NCI-H2196 (cell line): ENCODE results near the gene CEP250.
"Not testable (repeated sequence)": the region's sequence is repeated elsewhere in the genome, so short reads cannot be mapped to it uniquely, and the experiment has no call there.

Experiments
- DNase-seq: peaks from one replicate; lab custom pipeline; 2025; ENCODE audit not compliant: unreplicated experiment; lab: John Stamatoyannopoulos, UW

The CEP250 gene, protein sequence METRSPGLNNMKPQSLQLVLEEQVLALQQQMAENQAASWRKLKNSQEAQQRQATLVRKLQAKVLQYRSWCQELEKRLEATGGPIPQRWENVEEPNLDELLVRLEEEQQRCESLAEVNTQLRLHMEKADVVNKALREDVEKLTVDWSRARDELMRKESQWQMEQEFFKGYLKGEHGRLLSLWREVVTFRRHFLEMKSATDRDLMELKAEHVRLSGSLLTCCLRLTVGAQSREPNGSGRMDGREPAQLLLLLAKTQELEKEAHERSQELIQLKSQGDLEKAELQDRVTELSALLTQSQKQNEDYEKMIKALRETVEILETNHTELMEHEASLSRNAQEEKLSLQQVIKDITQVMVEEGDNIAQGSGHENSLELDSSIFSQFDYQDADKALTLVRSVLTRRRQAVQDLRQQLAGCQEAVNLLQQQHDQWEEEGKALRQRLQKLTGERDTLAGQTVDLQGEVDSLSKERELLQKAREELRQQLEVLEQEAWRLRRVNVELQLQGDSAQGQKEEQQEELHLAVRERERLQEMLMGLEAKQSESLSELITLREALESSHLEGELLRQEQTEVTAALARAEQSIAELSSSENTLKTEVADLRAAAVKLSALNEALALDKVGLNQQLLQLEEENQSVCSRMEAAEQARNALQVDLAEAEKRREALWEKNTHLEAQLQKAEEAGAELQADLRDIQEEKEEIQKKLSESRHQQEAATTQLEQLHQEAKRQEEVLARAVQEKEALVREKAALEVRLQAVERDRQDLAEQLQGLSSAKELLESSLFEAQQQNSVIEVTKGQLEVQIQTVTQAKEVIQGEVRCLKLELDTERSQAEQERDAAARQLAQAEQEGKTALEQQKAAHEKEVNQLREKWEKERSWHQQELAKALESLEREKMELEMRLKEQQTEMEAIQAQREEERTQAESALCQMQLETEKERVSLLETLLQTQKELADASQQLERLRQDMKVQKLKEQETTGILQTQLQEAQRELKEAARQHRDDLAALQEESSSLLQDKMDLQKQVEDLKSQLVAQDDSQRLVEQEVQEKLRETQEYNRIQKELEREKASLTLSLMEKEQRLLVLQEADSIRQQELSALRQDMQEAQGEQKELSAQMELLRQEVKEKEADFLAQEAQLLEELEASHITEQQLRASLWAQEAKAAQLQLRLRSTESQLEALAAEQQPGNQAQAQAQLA (N-terminal part only)

DNA sequence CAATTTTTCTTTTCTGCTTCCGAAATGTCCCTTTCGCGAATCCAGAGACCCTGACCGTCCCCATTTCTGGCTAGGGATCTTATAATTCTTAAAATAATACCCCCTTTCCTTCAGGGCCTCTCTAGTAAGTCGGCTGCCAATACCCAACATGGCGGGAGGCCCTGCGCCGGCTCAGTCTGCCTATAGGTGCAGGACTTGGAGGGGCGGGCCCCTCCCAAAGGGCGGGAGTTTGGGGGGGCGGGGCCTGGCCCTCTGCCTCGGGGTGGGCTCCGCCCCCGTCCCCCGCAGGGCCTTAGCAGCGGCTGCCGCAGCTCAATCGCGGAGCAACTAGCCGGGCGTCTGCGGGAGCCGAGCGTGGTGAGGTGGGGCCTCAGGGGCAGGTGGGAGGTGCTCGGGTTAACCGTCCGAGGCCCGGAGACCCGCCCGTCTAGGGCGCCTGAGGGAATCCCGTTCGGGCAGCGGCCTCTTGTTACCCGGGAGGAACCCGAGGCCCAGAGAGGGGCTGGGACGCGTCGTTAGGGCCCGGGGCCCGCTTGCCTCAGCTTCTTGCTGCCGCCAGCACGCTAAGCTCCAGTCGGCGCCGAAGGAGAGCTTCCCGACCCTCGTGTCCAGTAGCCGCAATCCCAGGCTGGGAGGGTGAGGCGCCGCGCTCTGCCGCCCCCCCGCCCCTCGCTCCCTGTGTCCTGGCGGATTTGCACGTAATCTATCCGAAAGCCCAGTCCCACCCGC, at the start of gene CEP250:
Gene CEP250, plus strand, starts transcription at position 718 of the 729 bp plus-strand sequence. CDS start 6,770 bp downstream, outside the sequence.
- peak; percentile 99 for DNase-seq

DNA sequence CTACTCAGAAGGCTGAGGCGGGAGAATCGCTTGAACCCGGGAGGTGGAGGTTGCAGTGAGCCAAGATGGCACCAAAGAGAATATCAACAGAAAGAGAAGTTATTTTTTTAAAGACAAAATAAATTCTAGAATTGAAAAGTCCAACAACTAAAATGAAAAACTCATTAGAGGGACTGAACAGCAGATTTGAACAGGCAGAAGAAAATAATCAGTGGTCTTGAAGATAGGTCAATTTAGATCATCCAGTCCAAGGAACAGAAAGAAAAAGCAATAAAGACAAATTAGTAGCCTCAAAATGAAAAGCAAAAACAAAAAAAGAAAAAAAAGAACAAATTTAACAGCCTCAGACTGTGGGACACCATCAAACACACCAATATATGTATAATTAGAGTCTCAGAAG, 49.6 kb upstream of the CEP250 start:
- DNase-seq: no peak

DNA sequence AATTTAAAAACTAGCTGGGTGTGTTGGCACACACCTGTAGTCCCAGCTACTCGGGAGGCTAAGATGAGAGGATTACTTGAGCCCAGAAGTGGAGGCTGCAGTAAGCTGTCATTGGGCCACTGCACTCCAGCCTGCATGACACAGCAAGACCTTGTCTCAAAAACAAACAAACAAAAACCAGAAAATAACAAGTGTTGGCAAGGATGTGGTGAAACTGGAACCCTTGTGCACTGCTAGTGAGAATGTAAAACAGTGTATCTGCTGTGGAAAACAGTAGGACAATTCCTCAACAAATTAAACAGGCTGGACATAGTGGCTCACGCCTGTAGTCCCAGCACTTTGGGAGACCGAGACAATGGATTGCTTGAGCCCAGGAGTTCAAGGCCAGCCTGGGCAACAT, 47.1 kb upstream of the CEP250 start:
- DNase-seq: no peak

DNA sequence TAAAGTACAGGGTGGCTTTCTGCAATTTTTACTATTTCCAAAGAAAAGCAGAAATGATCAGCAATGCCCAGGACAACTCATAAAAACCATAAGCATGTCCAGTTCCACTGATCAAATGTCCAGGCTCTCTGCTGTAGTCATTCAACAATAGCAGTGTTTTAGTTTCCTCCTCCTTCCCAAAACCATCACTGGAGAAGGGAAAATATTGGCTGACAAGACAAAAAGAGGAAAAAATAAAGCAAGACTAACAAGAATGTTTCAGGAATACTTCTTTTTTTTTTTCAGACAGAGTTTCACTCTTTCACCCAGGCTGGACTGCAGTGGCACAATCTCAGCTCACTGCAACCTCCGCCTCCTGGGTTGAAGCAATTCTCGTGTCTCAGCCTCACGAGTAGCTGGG, 45.9 kb upstream of the CEP250 start:
- DNase-seq: no peak

DNA sequence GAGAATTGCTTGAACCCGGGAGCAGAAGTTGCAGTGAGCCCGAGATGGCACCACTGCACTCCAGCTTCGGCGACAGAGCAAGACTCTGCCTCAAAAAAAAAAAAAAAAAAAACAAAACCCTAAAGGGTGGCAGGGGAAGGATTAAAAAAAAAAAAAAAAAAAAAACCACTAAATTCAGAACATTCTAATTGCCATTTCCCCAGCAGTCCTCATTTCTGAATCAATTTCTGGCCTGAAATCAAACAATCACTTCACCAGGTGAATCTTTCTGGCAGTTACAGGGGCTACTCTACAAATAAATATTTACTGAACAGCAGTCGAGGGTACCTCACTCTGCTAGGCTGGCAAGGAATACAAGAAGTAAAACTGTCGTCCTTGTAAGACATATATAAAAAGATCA, 44.8 kb upstream of the CEP250 start:
- DNase-seq: no peak

DNA sequence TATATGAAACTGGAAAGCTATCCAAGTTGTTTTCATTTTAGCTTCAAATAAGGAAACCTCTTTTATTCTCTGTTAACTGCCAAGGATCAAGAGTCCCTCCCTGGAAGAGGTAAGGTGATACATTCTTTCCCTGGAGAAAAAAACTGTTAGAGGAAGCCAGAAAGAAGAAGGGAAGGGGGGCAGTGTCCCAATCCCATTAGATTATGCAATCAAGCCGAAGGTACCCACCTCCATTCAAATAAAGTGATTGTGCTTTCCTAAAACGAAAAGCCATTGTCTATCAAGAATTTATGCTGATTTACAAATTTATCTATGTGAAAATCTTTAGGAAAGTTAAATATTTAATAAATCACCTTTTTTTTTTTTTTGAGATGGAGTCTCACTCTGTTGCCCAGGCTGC, 34.1 kb upstream of the CEP250 start:
- no peak for DNase-seq

DNA sequence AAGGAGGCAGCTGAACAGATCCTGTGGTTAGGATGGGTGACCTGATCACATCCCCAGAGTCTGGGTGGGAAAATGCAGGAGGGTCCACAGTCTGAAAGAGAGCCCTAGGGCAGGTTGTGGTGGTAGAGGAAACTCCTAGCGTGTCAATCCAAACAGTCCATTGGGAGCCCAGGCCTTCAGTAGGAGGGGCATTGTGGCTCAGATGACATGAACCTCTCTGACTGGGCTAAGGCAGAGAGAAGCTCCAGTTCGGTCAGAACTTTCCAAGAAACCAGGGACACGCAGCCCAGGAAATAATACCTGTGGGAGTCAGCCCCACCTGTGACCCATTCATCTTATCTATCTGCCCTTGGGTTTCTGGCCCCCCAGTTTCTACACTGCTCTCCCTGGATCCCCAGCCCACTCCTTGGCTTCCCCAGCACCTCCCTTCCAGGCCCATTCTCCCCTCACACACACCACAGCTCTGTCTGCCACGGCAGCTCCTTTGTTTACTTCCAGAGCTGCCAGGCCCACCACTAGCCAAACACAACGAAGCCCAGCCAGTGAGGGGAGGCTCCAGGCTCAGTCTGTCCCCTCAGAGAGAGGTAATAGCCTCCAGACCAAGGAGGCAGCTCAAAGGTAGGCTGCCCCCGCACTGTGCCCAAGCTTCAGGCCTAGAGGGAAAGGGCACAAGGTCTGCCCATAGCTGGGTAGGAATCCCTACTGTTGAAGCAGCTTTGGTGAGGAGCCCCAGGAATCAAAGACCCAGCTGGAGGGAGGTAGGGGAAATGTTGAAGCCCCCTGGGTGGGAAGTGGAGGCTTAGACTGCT, 23.6 kb upstream of the CEP250 start:
- no peak for DNase-seq

DNA sequence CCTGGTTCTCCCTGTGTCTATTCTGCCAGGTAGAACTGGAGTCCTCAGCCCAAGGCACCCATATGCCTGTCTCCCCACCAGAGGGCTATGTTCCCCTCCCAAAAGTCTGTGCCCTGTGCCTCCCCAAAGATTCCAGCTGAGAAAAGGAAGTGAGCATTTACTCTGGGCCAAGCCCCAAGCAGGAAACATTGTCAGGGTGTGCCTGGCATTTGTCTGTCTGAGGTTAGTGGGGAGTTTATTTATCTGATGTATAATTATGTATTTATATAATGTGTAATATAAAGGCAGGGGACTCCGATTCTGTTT, 23.0 kb upstream of the CEP250 start:
- DNase-seq: no peak

DNA sequence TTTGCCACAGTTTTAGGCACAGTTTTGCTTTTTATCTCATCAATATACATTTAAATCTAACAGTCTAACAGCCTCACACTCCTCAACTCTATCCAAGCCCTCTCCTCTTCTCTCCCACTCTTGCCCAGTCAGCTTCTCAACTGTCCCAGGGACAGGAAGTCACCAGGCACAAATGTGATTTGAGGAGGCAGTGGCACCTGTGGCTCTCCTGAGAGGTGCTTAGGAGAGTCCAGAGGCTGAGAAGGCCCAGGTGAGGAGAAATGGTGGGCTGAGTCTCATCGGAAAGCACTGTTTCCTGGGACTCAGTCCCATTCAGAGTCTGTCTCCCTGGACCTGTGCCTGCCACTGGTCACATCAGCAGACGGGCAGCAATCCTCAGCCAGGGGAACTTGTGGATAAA, 22.1 kb upstream of the CEP250 start:
- DNase-seq: no peak

DNA sequence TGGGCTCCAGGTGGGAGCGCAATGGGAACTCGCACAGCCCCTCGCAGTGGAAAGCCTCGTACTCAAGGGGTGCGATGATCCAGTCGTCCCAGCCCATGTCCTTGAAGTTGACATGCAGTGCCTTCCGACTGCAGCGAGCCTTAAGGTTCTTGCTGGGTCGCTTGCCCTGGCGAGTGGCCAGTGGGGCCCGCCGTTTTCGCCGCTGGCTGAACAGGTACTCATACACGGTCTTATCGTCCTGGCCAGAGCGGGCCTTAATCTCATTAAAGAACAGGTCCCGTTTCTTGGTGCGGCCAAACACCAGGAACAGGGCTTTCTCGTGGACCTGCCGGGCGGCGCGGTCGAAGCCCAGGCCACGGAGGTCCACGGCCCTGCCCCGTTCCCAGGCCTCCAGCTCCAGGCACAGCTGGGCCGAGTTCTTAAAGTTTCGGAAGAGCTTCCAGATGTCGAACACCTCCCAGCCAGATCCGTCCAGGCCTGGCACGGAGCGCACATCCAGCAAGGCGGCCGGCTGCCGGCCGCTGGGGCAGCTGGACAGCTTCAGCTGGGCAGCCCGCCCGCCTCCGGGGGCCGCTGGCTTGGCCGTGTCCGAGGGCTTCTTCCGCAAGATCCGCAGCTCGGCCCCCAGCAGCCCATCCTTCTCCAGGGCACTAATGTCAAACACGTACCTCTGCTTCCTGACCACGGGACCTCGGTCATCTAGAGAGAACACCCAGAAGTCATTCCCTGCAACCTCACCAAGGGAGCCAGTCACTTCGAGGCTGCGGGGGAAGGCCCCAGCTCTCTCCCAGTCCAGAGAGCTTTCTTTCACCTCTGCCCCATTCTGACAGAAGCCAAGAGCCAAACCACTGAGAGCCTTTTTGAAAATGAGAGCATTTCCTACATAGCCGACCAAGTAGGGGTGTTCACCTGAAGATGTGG, 21.1 kb upstream of the CEP250 start:
- no peak for DNase-seq

DNA sequence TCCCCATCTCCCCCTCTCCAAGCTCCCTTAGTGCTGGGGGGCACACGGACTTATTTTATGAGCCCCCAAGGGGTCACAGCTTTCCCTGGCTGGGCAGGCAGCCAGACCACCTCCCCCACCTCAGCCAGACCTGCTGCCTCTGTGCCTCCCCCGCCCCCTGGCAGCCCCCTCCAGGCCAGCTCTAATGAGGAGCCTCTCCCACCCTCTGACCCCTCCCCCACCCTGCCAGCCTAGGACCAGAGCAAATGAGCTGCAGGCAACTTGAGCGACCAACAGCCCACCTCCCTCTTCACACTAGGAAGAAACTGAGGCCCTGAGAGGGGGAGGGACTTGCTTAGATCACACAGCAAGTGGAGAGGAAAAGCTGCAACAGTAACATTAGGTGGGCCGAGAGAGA, 19.2 kb upstream of the CEP250 start:
- DNase-seq: no peak

DNA sequence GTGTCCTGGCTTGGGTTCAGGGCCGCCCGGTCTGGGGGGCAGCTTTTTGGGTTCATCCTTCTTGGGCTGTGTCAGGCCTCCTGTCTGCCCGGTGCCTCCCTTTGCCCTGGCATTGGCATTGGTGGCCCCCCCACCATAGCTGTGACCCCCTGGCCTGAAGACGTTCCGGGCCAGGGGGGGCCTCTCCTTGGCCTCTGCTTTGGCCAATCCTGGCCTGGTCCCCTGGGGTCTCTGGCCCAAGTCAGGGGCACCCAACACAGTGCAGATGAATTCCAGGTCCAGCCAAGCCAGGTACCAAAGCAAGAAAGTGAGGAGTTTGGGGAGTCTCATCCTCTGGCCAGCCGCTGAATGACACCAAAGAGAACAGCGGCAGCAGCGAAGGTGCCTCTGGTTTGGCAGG, 17.8 kb upstream of the CEP250 start:
- no peak for DNase-seq

DNA sequence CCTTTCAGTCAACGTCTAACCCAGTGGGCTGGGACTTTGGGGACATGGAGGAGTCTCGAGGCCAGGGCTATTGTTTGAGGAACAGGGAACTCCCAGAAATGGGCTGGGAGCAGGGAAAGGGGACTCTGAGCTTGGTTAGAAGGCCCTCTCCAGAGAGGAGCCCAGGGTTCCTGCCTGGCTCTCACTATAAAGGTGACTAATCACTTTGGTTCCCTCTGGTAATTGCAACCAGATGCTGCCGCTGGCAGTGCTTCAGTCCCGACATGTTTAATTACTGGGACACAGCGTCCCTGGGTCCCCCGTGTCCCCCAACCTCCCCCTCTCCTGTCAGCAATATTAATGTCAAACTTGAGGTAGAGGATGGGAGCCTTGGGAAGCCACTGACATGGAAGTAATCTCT, 12.4 kb upstream of the CEP250 start:
- DNase-seq: no peak

DNA sequence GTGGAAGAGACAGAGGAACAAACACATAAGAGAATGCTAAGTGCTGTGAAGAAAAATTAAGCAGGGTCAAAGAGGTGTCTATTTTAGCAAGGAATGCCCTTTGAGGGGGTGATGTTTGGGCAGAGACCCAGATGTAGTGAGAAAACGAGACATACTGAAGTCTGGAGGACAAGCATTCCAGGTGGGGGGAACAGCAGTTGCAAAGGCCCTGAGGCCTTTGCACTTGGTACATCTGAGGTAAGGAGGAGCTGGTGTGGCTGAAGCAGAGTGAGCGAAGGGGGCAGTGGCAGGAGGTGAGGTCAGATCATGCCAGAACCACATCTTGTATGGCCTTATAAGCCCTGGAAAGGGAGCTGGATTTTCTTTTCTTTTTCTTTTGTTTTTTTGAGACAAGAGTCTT, 11.2 kb upstream of the CEP250 start:
- DNase-seq: no peak

DNA sequence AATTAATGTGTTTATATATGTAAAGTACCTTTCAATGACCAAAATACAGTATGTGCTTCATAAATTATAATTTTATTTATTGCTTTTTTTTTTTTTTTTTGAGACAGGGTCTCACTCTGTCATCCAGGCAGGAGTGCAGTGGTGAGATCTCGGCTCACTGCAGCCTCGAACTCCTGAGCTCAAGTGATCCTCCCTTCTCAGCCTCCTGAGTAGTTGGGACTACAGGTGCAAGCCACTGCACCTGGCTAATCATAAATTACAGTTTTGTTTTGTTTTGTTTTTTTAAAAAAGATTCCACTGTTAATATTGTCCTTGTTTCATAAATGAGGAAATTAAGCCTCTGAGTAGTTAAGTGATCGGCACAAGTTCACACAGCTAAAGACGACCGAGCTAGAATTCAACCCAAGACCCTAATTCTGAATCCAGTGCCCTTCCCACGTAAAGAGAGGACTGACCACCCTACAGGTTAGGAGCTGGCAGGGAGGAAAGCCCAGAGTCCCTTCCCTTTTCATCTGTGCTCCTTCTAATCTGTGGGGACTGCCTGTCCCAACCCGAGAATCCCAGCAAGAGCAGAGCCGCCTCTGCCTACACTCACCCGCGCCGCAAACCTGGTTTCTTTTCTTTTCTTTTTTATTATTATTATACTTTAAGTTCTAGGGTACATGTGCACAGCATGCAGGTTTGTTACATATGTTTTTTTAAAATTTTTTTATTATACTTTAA, 8.9 kb upstream of the CEP250 start:
- DNase-seq: no peak

DNA sequence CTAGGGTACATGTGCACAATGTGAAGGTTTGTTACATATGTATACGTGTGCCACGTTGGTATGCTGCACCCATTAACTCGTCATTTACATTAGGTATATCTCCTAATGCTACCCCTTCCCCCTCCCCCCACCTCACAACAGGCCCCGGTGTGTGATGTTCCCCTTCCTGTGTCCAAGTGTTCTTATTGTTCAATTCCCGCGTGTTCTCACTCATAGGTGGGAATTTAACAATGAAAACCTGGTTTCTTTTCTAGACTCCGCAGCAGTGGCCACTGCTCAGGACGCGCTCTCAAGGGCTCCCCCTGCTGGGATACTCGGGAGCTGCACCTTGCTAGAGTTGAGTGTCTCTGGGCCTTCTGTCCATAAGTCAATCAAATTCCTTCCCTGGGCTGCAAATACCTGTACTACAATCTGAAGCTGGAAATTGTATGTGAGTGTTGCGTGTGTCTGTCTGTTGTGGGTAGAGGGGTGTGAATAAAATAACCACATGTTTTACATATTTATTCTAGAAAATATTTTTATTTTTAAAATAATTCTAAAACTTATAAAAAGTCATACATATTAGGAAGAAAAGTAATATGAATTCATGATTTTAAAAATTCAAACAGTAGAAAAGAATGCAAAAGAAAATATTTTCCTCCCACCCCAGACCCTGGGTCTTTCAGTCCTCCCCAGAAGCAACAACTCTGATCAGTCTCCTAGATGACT, 8.2 kb upstream of the CEP250 start:
- DNase-seq: peak; percentile 96

DNA sequence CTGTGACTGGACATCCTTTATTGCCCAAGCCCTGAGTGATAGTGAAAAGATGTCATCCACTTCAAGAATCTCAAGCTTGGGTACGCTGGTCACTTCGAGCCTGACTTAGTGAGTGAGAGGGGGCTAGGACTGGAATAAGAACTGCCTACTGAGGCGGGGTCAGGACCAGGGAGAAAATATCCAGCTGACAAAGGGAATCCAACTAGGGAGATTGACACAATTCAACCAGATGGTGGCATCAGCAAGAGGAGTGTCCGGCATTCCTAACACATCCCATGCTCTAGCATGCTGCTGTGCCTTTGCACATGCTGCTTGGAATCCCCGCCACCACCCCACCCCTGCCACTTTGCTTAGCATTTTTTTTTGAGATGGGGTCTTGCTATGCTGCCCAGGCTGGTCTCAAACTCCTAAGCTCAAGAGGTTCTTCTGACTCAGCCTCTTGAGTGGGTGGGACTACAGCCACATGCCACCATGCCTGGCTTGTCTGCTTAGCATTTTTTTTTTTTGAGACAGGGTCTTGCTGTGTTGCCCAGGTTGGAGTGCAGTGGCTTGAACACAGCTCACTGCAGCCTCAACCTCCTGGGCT, 6.5 kb upstream of the CEP250 start:
- no peak for DNase-seq

DNA sequence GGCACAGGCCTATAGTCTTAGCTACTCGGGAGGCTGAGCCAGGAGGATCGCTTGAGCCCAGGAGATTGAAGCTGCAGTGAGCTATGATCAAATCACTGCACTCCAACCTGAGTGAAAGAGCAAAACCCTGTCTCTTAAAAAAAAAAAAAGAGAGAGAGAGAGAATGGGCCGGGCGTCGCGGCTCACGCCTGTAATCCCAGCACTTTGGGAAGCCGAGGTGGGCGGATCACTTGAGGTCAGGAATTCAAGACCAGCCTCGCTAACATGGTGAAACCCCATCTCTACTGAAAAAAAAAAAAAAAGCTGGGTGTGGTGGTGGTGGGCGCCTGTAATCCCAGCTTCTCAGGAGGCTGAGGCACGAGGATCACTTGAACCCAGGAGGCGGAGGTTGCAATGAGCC, 5.5 kb upstream of the CEP250 start:
- not testable (repeated sequence) for DNase-seq
